NCI-H2171 treated with DMSO at 0.1 percent for 48 hours (cell line): ENCODE data around the gene CPNE7.
"Not testable (repeated sequence)": the region's sequence is repeated elsewhere in the genome, so short reads cannot be mapped to it uniquely, and the experiment has no call there.

ENCODE experiments used
- DNase-seq: peaks from one replicate; lab custom pipeline; 2025; lab: John Stamatoyannopoulos, UW

CPNE7 gene

GRCh38 chr16:89565506-89566372 is 9.8 kb upstream of the CPNE7 start:
- DNase-seq: peak; percentile 84

- no peak for DNase-seq
These were observed 7.6 kb upstream of the CPNE7 start for GRCh38 chr16:89567656-89568594.

- no peak for DNase-seq
These were observed 5.8 kb upstream of the CPNE7 start for GRCh38 chr16:89569506-89570341.

- DNase-seq: no peak
These were observed 5.1 kb upstream of the CPNE7 start for GRCh38 chr16:89570342-89570923.

GRCh38 chr16:89570983-89571598 is 4.5 kb upstream of the CPNE7 start:
- not testable (repeated sequence) for DNase-seq

GRCh38 chr16:89571636-89572035 is 3.9 kb upstream of the CPNE7 start:
- DNase-seq: no peak

- no peak for DNase-seq
These were observed 3.5 kb upstream of the CPNE7 start for GRCh38 chr16:89572073-89572484.

GRCh38 chr16:89572485-89573205 is 2.9 kb upstream of the CPNE7 start:
- DNase-seq: no peak

GRCh38 chr16:89573826-89574680 is 1.5 kb upstream of the CPNE7 start:
- DNase-seq: no peak

GRCh38 chr16:89574681-89575246 is 794 bp upstream of the CPNE7 start:
- peak; percentile 23 for DNase-seq

GRCh38 chr16:89576153-89577054 is 846 bp downstream of the CPNE7 start:
- DNase-seq: no peak

GRCh38 chr16:89577055-89577759 is 1.6 kb downstream of the CPNE7 start:
- DNase-seq: no peak

GRCh38 chr16:89579351-89579750 is 3.8 kb downstream of the CPNE7 start:
- DNase-seq: no peak

- no peak for DNase-seq
These were observed 5.6 kb downstream of the CPNE7 start for GRCh38 chr16:89581045-89581695.

- no peak for DNase-seq
These were observed 6.5 kb downstream of the CPNE7 start for GRCh38 chr16:89581861-89582563.

GRCh38 chr16:89582614-89583196 is 7.1 kb downstream of the CPNE7 start:
- no peak for DNase-seq
